Measurements from ENCODE around the gene ASIC5. TPM values are rescaled to one million over a fixed set of nuclear protein-coding genes. Genes with fewer than 3 reads are reported as not detected.

ASIC5 gene
- polyA plus RNA-seq, 1 of the 3 experiments (the other 2 are of a cell fraction) = not detected

DNA sequence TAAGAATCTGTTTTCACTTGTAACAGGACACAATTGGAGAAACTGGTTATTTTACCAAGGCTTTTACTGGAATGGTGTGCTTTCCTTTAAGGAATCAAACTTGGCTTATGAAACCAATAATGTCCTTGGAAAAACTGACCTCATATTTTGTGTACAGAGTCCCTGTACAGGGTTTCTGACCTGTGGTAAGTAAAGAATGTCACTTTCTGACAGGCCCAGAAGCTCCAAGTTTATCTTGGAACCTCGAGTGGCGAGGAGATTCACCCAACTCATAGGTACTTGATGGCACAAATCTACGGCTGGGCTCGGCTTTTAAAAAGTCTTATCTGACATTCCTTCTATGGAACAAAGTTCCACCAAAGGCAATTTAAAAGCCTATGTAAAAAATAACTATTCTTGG, 17.0 kb downstream of the ASIC5 start:
- Histone ChIP-seq H3K27me3 (ENCODE audit: insufficient read depth) (no peaks in the 10 kb centered on the region), H3K9me2 (no peaks in the 10 kb centered on the region), H3F3A (replicated peaks; ENCODE audit: insufficient read depth) (no peaks in the 10 kb centered on the region), H4K20me1 (ENCODE audit: insufficient read depth) (no peaks in the 10 kb centered on the region), H3K9me3 (no peaks in the 10 kb centered on the region; the same call in 1 of the 2 replicates), H2AFZ (ENCODE audit: low read depth) (no peak overlapping the region), H3K27ac (ENCODE audit: low read depth in 2 of 2, low read length in 1 of 2) (no peak overlapping the region), H3K4me1 (ENCODE audit: control insufficient read depth in 1 of 2, insufficient read depth in 2 of 2, low read depth in 1 of 2, low read length in 1 of 2) (no peaks in the 10 kb centered on the region), H3K9ac (no peak overlapping the region), H3K79me2 (ENCODE audit: insufficient read depth) (no peaks in the 10 kb centered on the region), H3K36me3 (replicated peaks in 1 of 2; ENCODE audit: control insufficient read depth in 1 of 2, insufficient read depth in 2 of 2, low read length in 1 of 2) (no peaks in the 10 kb centered on the region), H3K4me3 (ENCODE audit: low read depth in 2 of 2, low read length in 1 of 2) (no peak overlapping the region), H3K4me2 (no peak overlapping the region)
- 13% methylated on average over 4 of the region's 4 CpGs for WGBS (ENCODE audit: low lambda C conversion rate)
- CTCF ChIA-PET = interaction anchor here (1.1 kb wide), 1 partner anchor 17 kb away, joined by 4 read pairs; no protein-coding TSS in a partner anchor
- DNase-seq = no peak
- TF ChIP-seq TAF1 (IDR thresholded peaks at IDR 0.05; ENCODE audit: borderline replicate concordance, low read depth, low read length) = no peak
- POLR2A ChIA-PET = no interaction called here

DNA sequence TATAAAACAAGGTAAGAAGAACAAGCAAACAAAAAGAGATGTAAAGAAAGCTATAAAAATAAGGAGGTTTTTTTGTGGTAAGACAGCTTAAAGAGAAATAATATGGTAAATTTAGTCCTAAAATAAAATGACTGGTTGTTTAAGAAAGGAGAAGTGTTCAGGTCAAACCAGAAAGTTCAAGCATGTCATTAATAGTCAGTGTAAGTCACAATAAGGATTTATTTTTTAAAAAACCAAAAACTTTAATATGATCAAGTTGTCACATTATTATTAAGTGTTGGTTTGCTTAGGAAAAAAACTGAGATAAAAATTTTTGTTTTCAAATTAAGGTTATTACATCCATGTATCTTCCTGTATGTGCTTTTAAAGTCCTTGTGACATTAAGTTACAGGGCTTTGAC, 19.1 kb downstream of the ASIC5 start:
- ChIA-PET POLR2A (no interaction called here), CTCF (no interaction called here)
- DNase-seq = no peak
- Histone ChIP-seq H3K9me3 (no peaks in the 10 kb centered on the region; the same call in 1 of the 2 replicates), H3K27me3 (ENCODE audit: insufficient read depth) (no peaks in the 10 kb centered on the region), H3K9ac (no peak overlapping the region), H3K36me3 (replicated peaks in 1 of 2; ENCODE audit: control insufficient read depth in 1 of 2, insufficient read depth in 2 of 2, low read length in 1 of 2) (no peaks in the 10 kb centered on the region), H4K20me1 (ENCODE audit: insufficient read depth) (no peaks in the 10 kb centered on the region), H2AFZ (ENCODE audit: low read depth) (no peak overlapping the region), H3K9me2 (no peaks in the 10 kb centered on the region), H3K4me3 (ENCODE audit: low read depth in 2 of 2, low read length in 1 of 2) (no peak overlapping the region), H3F3A (replicated peaks; ENCODE audit: insufficient read depth) (no peaks in the 10 kb centered on the region), H3K4me1 (ENCODE audit: control insufficient read depth in 1 of 2, insufficient read depth in 2 of 2, low read depth in 1 of 2, low read length in 1 of 2) (no peaks in the 10 kb centered on the region), H3K79me2 (ENCODE audit: insufficient read depth) (no peaks in the 10 kb centered on the region), H3K27ac (ENCODE audit: low read depth in 2 of 2, low read length in 1 of 2) (no peak overlapping the region), H3K4me2 (no peak overlapping the region)
- TF ChIP-seq CHD2 (IDR thresholded peaks at IDR 0.05; ENCODE audit: low read length, partially characterized antibody) = no peak
- TF ChIP-seq SMC3 (IDR thresholded peaks at IDR 0.05; ENCODE audit: low read depth, low read length) = no peak
- TF ChIP-seq TEAD4 (IDR thresholded peaks at IDR 0.05; ENCODE audit: borderline replicate concordance, insufficient read depth) = no peak
- TF ChIP-seq, protein P1, sequence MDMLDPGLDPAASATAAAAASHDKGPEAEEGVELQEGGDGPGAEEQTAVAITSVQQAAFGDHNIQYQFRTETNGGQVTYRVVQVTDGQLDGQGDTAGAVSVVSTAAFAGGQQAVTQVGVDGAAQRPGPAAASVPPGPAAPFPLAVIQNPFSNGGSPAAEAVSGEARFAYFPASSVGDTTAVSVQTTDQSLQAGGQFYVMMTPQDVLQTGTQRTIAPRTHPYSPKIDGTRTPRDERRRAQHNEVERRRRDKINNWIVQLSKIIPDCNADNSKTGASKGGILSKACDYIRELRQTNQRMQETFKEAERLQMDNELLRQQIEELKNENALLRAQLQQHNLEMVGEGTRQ (IDR thresholded peaks at IDR 0.05; ENCODE audit: borderline replicate concordance, low read depth, low read length) = no peak
- TF ChIP-seq, protein P2, sequence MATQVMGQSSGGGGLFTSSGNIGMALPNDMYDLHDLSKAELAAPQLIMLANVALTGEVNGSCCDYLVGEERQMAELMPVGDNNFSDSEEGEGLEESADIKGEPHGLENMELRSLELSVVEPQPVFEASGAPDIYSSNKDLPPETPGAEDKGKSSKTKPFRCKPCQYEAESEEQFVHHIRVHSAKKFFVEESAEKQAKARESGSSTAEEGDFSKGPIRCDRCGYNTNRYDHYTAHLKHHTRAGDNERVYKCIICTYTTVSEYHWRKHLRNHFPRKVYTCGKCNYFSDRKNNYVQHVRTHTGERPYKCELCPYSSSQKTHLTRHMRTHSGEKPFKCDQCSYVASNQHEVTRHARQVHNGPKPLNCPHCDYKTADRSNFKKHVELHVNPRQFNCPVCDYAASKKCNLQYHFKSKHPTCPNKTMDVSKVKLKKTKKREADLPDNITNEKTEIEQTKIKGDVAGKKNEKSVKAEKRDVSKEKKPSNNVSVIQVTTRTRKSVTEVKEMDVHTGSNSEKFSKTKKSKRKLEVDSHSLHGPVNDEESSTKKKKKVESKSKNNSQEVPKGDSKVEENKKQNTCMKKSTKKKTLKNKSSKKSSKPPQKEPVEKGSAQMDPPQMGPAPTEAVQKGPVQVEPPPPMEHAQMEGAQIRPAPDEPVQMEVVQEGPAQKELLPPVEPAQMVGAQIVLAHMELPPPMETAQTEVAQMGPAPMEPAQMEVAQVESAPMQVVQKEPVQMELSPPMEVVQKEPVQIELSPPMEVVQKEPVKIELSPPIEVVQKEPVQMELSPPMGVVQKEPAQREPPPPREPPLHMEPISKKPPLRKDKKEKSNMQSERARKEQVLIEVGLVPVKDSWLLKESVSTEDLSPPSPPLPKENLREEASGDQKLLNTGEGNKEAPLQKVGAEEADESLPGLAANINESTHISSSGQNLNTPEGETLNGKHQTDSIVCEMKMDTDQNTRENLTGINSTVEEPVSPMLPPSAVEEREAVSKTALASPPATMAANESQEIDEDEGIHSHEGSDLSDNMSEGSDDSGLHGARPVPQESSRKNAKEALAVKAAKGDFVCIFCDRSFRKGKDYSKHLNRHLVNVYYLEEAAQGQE (IDR thresholded peaks at IDR 0.05; ENCODE audit: low read depth, low read length) = no peak
- TF ChIP-seq, protein P3, sequence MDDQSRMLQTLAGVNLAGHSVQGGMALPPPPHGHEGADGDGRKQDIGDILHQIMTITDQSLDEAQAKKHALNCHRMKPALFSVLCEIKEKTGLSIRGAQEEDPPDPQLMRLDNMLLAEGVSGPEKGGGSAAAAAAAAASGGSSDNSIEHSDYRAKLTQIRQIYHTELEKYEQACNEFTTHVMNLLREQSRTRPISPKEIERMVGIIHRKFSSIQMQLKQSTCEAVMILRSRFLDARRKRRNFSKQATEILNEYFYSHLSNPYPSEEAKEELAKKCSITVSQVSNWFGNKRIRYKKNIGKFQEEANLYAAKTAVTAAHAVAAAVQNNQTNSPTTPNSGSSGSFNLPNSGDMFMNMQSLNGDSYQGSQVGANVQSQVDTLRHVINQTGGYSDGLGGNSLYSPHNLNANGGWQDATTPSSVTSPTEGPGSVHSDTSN (IDR thresholded peaks at IDR 0.05) = no peak
- no peak for TF ChIP-seq RAD21 (IDR thresholded peaks at IDR 0.05; ENCODE audit: low read length)
- no peak for TF ChIP-seq GABPA (IDR thresholded peaks at IDR 0.05; ENCODE audit: low read depth)
- TF ChIP-seq FOXJ3 (CRISPR knock-in tag; IDR thresholded peaks at IDR 0.05) = no peak
- TF ChIP-seq, protein P4, sequence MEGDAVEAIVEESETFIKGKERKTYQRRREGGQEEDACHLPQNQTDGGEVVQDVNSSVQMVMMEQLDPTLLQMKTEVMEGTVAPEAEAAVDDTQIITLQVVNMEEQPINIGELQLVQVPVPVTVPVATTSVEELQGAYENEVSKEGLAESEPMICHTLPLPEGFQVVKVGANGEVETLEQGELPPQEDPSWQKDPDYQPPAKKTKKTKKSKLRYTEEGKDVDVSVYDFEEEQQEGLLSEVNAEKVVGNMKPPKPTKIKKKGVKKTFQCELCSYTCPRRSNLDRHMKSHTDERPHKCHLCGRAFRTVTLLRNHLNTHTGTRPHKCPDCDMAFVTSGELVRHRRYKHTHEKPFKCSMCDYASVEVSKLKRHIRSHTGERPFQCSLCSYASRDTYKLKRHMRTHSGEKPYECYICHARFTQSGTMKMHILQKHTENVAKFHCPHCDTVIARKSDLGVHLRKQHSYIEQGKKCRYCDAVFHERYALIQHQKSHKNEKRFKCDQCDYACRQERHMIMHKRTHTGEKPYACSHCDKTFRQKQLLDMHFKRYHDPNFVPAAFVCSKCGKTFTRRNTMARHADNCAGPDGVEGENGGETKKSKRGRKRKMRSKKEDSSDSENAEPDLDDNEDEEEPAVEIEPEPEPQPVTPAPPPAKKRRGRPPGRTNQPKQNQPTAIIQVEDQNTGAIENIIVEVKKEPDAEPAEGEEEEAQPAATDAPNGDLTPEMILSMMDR (IDR thresholded peaks at IDR 0.05) = no peak
- TF ChIP-seq, protein P5, sequence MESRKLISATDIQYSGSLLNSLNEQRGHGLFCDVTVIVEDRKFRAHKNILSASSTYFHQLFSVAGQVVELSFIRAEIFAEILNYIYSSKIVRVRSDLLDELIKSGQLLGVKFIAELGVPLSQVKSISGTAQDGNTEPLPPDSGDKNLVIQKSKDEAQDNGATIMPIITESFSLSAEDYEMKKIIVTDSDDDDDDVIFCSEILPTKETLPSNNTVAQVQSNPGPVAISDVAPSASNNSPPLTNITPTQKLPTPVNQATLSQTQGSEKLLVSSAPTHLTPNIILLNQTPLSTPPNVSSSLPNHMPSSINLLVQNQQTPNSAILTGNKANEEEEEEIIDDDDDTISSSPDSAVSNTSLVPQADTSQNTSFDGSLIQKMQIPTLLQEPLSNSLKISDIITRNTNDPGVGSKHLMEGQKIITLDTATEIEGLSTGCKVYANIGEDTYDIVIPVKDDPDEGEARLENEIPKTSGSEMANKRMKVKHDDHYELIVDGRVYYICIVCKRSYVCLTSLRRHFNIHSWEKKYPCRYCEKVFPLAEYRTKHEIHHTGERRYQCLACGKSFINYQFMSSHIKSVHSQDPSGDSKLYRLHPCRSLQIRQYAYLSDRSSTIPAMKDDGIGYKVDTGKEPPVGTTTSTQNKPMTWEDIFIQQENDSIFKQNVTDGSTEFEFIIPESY (IDR thresholded peaks at IDR 0.05; ENCODE audit: borderline replicate concordance, low read depth) = no peak
- TF ChIP-seq, protein P6, sequence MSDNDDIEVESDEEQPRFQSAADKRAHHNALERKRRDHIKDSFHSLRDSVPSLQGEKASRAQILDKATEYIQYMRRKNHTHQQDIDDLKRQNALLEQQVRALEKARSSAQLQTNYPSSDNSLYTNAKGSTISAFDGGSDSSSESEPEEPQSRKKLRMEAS (IDR thresholded peaks at IDR 0.05; ENCODE audit: low read depth) = no peak
- TF ChIP-seq FOXM1 (IDR thresholded peaks at IDR 0.05; ENCODE audit: low read depth) = no peak
- TF ChIP-seq, protein P7, sequence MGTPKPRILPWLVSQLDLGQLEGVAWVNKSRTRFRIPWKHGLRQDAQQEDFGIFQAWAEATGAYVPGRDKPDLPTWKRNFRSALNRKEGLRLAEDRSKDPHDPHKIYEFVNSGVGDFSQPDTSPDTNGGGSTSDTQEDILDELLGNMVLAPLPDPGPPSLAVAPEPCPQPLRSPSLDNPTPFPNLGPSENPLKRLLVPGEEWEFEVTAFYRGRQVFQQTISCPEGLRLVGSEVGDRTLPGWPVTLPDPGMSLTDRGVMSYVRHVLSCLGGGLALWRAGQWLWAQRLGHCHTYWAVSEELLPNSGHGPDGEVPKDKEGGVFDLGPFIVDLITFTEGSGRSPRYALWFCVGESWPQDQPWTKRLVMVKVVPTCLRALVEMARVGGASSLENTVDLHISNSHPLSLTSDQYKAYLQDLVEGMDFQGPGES (IDR thresholded peaks at IDR 0.05; ENCODE audit: low read depth, low read length) = no peak
- no peak for TF ChIP-seq TCF12 (IDR thresholded peaks at IDR 0.05)
- no peak for TF ChIP-seq SIN3A (IDR thresholded peaks at IDR 0.05; ENCODE audit: borderline replicate concordance, low read depth, low read length)
